HG02798 (cell line): ENCODE data around the gene KCNQ1.

Experiments
- ATAC-seq: cut with Tn5 transposase; IDR thresholded peaks from one replicate; pipeline ENCODE4 v1.9.1; 2021; ENCODE audit warnings: mild to moderate bottlenecking; ENCODE audit not compliant: unreplicated experiment, poor library complexity

KCNQ1 gene

DNA sequence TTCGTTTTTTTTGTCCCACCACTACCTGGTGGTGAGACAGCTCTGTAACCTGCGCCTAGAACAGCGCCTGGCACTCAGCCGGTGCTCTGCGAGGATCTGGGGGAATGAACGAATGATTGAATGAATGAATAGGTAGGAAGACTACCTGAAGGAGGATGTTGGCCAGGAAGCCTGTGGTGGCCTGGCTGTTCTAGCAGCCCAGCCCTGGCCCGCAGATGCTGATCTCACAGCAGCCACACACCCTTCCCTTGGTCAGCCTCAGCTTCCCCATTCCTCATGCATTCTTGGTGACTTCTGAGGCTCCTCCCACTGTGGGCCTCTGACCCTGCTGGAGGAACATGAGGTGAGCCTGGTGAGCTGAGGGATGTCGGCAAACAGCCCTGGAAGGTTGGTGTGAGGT is 4.2 kb upstream of the KCNQ1 start:
- no peak for ATAC-seq

GRCh38 chr11:2441171-2441570 is 3.6 kb upstream of the KCNQ1 start:
- ATAC-seq: no peak

GRCh38 chr11:2442589-2442988 is 2.2 kb upstream of the KCNQ1 start:
- ATAC-seq: no peak

GRCh38 chr11:2443406-2443805 is 1.4 kb upstream of the KCNQ1 start:
- no peak for ATAC-seq

DNA sequence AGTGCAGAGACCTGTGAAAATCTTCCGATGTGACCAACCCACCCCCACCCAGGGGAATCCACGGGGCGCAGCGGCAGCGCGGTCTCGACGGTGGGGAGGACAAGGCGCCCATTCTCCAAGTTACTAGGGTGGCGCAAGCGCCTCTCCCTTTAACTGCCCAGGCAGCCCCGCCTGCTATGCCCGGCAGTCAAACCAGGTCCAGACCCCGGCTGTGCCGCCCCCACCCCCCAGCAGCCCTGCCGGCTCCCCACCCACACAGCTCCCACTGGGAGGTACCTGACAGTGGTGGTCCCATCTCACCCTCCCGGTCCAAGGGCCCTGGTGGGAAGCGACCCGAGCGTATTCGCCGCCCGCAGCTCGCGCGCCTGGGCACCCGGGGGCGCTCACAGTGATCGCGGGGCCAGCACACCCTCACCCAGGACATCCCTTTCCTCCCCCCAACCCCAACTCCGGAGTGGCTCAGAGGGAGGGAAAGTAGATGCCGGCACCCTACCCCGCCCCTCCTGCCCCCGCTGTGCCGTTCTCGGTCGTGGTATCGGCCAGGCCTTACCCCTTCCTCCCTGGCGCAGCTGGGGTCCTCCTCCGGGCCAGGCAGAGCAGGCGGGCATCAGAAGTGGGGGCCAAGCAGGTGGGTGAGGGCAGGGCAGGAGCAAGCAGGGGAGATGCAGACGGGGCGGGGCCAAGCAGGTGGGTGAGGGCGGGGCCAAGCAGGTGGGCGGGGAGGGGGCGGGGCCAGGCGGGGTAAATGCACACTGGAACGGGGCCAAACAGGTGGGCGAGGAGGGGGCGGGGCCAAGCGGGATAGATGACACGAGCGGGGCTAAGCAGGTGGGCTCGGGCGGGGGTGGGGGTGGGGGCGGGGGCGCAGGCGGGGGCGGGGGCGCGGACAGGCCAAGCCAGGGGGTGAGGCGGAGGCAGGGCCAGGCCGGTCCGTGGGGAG is 657 bp upstream of the KCNQ1 start, which contains the start of gene TRPM5:
TRPM5 (minus strand) TSS at position 634 of the 940 bp plus-strand sequence. CDS start 21,478 bp downstream, outside the sequence.
- ATAC-seq: no peak

DNA sequence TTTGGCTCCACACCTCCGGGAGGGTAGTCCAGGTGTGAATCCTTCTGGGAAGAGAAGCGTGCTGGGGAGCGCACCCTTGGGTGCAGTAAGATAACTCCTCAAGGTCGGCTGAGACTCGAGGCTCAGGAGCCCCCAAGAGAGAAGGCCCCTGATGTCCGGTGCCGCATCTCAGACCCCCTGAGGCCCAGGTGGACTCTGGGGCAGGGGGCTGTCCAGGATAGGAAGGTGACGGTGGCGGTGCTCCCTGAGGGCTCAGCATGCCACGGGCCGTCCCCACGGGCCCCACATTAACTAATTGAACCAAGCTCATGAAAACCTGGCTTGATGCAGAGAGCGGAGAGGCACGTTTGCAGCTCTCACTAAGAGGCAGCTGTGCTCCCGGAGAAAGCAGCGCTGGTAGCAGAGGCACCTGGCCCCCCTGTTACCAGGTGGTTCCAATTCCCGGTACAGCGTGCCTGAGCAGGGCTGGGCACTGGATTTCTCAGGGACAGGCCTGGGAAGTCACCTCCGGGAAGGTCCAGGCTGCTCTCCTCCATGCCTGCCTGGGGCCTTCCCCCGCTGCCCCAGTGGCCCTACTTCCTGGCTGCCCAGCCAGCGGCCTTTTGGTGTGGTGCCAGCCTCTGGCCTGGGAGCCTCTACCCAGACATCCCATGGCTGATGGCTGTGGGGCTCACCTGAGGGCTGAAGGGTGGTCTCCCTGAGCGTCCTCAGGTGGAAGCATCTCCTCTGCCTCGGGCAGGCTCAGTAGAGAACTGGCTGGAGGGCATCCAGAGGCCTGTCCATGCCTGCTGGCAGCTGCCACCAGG is 1.1 kb downstream of the KCNQ1 start:
- ATAC-seq: no peak

- ATAC-seq: no peak
Measured at GRCh38 chr11:2446590-2447252, 1.9 kb downstream of the KCNQ1 start.

- ATAC-seq: no peak
Measured at GRCh38 chr11:2447253-2447950, 2.6 kb downstream of the KCNQ1 start.

- no peak for ATAC-seq
Measured at GRCh38 chr11:2447951-2448650, 3.3 kb downstream of the KCNQ1 start.

GRCh38 chr11:2448661-2449547 is 4.1 kb downstream of the KCNQ1 start:
- no peak for ATAC-seq

GRCh38 chr11:2449548-2450320 is 4.9 kb downstream of the KCNQ1 start:
- ATAC-seq: no peak

DNA sequence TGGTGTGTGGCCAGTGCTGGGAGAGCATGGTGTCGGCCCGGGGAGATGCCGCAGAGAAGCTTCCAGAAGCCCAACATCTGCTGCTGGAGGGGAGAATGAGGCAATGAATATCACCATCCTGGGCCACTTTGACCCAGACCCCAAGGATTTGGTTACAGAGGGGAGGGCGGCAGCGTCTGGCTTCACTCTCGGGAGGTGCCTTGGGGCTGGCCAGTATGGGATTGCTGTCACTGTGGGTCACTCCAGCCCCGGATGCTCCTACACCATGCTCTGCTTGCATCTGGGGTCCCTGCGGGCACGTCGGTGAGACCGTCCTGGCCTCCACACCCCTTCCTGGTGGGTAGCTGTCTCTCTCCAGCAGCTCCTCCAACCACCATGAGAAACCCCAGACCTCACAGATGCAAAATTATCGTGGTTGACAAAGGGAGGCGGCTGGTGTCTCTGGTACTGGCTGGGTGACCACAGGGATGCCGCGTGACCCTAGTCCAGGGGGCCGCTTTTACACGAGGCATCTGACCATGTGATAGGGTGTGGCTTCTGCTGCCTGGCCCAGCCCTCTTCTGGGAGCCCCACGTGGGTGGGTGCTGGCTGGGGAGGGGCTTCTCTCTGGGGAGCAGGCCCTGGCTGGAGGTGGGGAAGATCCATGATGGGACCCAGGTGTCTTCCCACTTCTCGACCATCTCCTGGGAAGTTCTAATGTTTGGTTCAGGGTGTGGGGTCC is 5.7 kb downstream of the KCNQ1 start:
- ATAC-seq: no peak

DNA sequence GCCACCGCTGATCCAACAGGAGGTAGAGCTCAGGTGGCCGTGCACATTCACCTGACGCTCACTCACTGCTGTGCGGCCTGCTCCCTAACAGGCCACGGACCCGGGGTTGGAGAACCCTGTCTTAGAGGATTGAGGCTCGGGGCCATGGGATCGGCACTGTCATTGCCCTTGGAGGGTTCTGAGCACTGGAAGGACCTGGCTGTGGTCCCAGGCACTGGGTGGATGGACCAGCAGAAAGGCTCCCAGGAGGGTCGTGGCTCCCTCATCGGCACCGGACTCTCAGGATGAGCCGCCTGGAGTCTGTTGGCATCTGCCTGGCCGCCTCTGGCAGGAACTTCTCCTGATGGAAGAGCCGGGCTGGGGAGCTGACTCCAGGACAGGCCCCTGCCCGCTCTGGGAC is 6.5 kb downstream of the KCNQ1 start:
- no peak for ATAC-seq

DNA sequence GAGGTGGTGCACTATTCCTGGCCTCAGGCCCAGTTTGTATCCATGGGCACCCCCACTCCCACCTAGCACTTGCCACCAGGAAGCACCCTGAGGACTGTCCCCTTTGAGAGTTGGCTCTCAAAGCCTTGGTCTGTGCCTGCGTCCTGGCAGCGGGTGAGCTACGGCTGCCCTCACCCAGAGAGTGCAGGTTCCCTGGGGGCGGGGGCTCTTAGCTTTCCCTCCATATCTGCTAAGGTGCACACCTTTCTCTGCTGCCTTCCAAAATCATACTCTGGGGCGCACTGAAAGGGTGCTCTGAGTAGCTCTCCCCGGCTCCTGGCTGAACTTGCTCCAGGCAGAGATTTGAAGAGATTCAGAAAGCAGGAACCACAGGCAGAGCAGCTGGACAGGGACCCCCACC is 7.1 kb downstream of the KCNQ1 start:
- ATAC-seq: no peak

- no peak for ATAC-seq
Measured at GRCh38 chr11:2452321-2453012, 7.7 kb downstream of the KCNQ1 start.

GRCh38 chr11:2453436-2453835 is 8.6 kb downstream of the KCNQ1 start:
- ATAC-seq: no peak

- no peak for ATAC-seq
Measured at GRCh38 chr11:2458321-2458720, 13.5 kb downstream of the KCNQ1 start.
